HEK293 (cell line): Measurements from ENCODE around the gene GSG1L.
"Not testable (repeated sequence)": the region's sequence is repeated elsewhere in the genome, so short reads cannot be mapped to it uniquely, and the experiment has no call there.

Source experiments
- CTCF ChIA-PET: fragments of 350-600 bp; formaldehyde crosslinking; extraction: SDS; loops from one replicate; lab custom pipeline; 2021; ENCODE audit warnings: antibody characterized with exemption; lab: Yijun Ruan, JAX
- POLR2A ChIA-PET: fragments of 300-600 bp; formaldehyde crosslinking; extraction: SDS; loops from one replicate; lab custom pipeline; 2020; ENCODE audit warnings: antibody characterized with exemption, inconsistent platforms; lab: Yijun Ruan, JAX
- H3K27ac ChIP-seq: fragments of 200-500 bp; sonication (Bioruptor generic); 2 replicates; pipeline ENCODE4 v1.5.1; 2014; ENCODE audit warnings: low read depth, low read length, control low read depth, inconsistent platforms; ENCODE audit errors: extremely low read depth
- H3K36me3 ChIP-seq, 2 experiments: fragments of 200-500 bp in 1 of 2; sonication (Bioruptor generic) in 1 of 2; 1 replicate in 1 of 2; 2 replicates in 1 of 2; pipeline ENCODE4 v1.5.1; 2014 to 2017; ENCODE audit warnings: inconsistent platforms in 2 of 2, low read length in 2 of 2; ENCODE audit not compliant: control insufficient read depth in 2 of 2, insufficient read depth in 1 of 2
- H3K4me1 ChIP-seq: fragments of 200-500 bp; sonication (Bioruptor generic); 2 replicates; pipeline ENCODE4 v1.5.1; 2014; ENCODE audit warnings: mild to moderate bottlenecking, low read length, inconsistent platforms; ENCODE audit not compliant: control insufficient read depth, insufficient read depth
- H3K4me3 ChIP-seq: 2 replicates; pipeline ENCODE4 v1.5.1; 2011; ENCODE audit warnings: low read depth, mild to moderate bottlenecking, control low read depth, low read length, moderate library complexity
- H3K9me3 ChIP-seq: fragments of 200-500 bp; sonication (Bioruptor generic); 2 replicates; pipeline ENCODE4 v1.5.1; 2014; ENCODE audit warnings: low read depth, low read length, inconsistent platforms; ENCODE audit not compliant: control insufficient read depth, insufficient read depth
- BCL11B ChIP-seq: fragments of 450-650 bp; formaldehyde crosslinking; IDR thresholded peaks from 2 replicates; pipeline ENCODE4 v1.5.1; 2016; ENCODE audit warnings: low read depth, missing biosample characterization, missing genetic modification characterization
- GFI1B ChIP-seq: fragments of 450-650 bp; formaldehyde crosslinking; IDR thresholded peaks from 2 replicates; pipeline ENCODE4 v1.5.1; 2016; ENCODE audit warnings: missing biosample characterization, missing genetic modification characterization
- KLF10 ChIP-seq: fragments of 450-650 bp; IDR thresholded peaks from 2 replicates; pipeline ENCODE4 v1.5.1; 2018; ENCODE audit warnings: missing biosample characterization, mild to moderate bottlenecking, missing genetic modification characterization
- KLF16 ChIP-seq: fragments of 450-650 bp; formaldehyde crosslinking; IDR thresholded peaks from 2 replicates; pipeline ENCODE4 v1.5.1; 2017; ENCODE audit warnings: missing biosample characterization, missing genetic modification characterization
- PRDM1 ChIP-seq: fragments of 450-650 bp; formaldehyde crosslinking; IDR thresholded peaks from 2 replicates; pipeline ENCODE4; 2016; ENCODE audit warnings: missing biosample characterization, missing genetic modification characterization
- ZNF133 ChIP-seq: fragments of 450-650 bp; formaldehyde crosslinking; IDR thresholded peaks from 2 replicates; pipeline ENCODE4 v1.5.1; 2016; ENCODE audit warnings: missing biosample characterization, missing genetic modification characterization
- ZNF155 ChIP-seq: fragments of 450-650 bp; formaldehyde crosslinking; IDR thresholded peaks from 2 replicates; pipeline ENCODE4 v1.5.1; 2016; ENCODE audit warnings: missing biosample characterization, missing genetic modification characterization
- ZNF239 ChIP-seq: fragments of 450-650 bp; formaldehyde crosslinking; IDR thresholded peaks from 2 replicates; pipeline ENCODE4 v1.5.1; 2016; ENCODE audit warnings: missing biosample characterization, missing genetic modification characterization
- ZNF324 ChIP-seq: fragments of 450-650 bp; formaldehyde crosslinking; IDR thresholded peaks from 2 replicates; pipeline ENCODE4 v1.5.1; 2016; ENCODE audit warnings: missing biosample characterization, missing genetic modification characterization
- ZNF335 ChIP-seq: fragments of 450-650 bp; formaldehyde crosslinking; conservative IDR thresholded peaks from 2 replicates; pipeline ENCODE4 v1.5.1; 2016; ENCODE audit warnings: missing biosample characterization, missing genetic modification characterization
- ZNF366 ChIP-seq: fragments of 450-650 bp; formaldehyde crosslinking; conservative IDR thresholded peaks from 2 replicates; pipeline ENCODE4 v1.5.1; 2016; ENCODE audit warnings: missing biosample characterization, missing genetic modification characterization
- ZNF394 ChIP-seq: fragments of 450-650 bp; formaldehyde crosslinking; IDR thresholded peaks from 2 replicates; pipeline ENCODE4 v1.5.1; 2016; ENCODE audit warnings: missing biosample characterization, missing genetic modification characterization, mild to moderate bottlenecking, moderate library complexity, borderline replicate concordance
- ZNF624 ChIP-seq: fragments of 450-650 bp; formaldehyde crosslinking; IDR thresholded peaks from 2 replicates; pipeline ENCODE4 v1.5.1; 2017; ENCODE audit warnings: missing biosample characterization, missing genetic modification characterization
- ZNF670 ChIP-seq: fragments of 450-650 bp; formaldehyde crosslinking; IDR thresholded peaks from 2 replicates; pipeline ENCODE4 v1.5.1; 2016; ENCODE audit warnings: missing biosample characterization, missing genetic modification characterization, low read depth
- TF ChIP-seq, protein P1 (sequence below): fragments of 450-650 bp; formaldehyde crosslinking; IDR thresholded peaks from 2 replicates; pipeline ENCODE4 v1.5.1; 2016; ENCODE audit warnings: missing biosample characterization, missing genetic modification characterization
- TF ChIP-seq, protein P2 (sequence below): fragments of 450-650 bp; IDR thresholded peaks from 2 replicates; pipeline ENCODE4 v1.5.1; 2018; ENCODE audit warnings: missing biosample characterization, missing genetic modification characterization
- TF ChIP-seq, protein P3 (sequence below): fragments of 450-650 bp; formaldehyde crosslinking; IDR thresholded peaks from 2 replicates; pipeline ENCODE4 v1.5.1; 2016; ENCODE audit warnings: missing biosample characterization, missing genetic modification characterization
- TF ChIP-seq, protein P4 (sequence below): fragments of 450-650 bp; formaldehyde crosslinking; IDR thresholded peaks from 2 replicates; pipeline ENCODE4 v1.5.1; 2016; ENCODE audit warnings: missing biosample characterization, missing genetic modification characterization

Gene GSG1L

DNA sequence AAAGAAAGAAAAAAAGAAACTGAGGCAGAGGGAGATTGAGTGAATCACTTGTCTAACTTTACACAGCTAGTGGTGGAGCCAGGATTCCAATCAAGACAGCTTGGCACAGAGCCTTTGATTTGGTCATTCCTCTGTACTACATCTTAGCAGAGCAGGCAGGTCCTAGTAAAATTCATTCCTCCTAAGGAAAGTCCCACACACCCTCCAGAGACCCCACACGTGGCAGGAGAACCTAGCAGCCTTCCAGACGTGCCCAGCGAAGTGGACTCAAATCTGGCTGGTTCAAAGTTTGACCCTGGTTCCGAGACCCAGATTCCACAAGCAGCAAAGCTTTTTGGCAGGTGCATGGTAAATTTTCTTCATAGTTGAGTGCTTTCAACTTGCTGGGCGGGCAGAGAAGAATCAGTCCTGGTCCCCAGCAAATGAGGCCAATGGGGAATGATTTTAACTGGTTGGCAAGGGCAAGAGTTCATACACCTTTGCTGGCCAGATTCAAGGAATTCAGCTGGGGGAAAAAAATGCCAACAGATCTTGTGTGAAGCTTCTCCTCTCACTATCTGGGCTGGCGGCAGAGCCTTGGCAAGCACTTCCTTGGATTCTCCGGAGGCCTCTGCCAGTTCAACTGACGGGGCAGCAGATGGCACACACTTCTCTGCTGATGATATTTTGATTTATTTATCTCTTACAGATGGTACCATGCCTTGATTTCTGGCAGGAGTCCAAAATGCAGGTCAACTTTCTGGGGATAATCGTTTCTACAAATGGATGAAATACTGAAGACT, 82.4 kb downstream of the GSG1L start (continued):
- TF ChIP-seq ZNF670 (no peak), ZNF155 (tag by site-specific recombination) (no peak), ZNF394 (tag by site-specific recombination) (no peak), ZNF133 (tag by site-specific recombination) (no peak)

DNA sequence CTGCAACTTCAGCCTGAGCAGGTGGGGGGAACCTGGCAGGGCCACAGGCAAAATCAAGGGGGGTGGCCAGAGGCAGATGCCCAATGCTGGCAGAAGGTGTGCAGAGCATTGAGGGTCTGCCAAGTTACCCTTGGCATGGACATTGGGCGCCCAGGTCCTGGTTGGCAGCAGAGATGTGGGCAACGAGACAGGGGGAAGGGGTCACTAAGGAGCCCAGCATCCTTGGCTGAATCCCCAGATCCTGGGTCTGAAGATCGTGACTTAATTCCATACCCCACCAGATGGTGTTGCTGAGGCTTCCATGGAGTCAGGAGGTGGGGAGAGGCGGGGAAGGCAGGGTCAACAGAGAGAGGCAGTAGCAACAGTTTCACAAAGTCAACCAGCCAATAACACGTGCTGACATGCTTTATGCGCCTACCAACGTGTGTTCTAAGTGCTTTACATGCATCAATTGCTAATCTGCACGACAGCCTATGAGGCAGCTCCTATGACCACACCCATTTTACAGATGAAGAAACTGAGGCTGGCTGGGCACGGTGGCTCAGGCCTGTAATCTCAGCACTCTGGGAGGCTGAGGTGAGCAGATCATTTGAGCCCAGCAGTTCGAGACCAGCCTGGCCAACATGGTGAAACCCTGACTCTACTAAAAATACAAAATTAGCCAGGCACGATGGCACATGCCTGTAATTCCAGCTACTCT, 83.3 kb downstream of the GSG1L start:
- Histone ChIP-seq H3K9me3 (no peaks in the 10 kb centered on the region), H3K27ac (no peak overlapping the region), H3K4me3 (no peak overlapping the region), H3K4me1 (no peaks in the 10 kb centered on the region), H3K36me3 (no peaks in the 10 kb centered on the region)
- TF ChIP-seq, protein P1, sequence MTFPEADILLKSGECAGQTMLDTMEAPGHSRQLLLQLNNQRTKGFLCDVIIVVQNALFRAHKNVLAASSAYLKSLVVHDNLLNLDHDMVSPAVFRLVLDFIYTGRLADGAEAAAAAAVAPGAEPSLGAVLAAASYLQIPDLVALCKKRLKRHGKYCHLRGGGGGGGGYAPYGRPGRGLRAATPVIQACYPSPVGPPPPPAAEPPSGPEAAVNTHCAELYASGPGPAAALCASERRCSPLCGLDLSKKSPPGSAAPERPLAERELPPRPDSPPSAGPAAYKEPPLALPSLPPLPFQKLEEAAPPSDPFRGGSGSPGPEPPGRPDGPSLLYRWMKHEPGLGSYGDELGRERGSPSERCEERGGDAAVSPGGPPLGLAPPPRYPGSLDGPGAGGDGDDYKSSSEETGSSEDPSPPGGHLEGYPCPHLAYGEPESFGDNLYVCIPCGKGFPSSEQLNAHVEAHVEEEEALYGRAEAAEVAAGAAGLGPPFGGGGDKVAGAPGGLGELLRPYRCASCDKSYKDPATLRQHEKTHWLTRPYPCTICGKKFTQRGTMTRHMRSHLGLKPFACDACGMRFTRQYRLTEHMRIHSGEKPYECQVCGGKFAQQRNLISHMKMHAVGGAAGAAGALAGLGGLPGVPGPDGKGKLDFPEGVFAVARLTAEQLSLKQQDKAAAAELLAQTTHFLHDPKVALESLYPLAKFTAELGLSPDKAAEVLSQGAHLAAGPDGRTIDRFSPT, result no peak
- no peak for TF ChIP-seq ZNF335 (tag by site-specific recombination)
- TF ChIP-seq KLF16 (tag by site-specific recombination), result no peak
- no peak for TF ChIP-seq ZNF239 (tag by site-specific recombination)
- ChIA-PET CTCF (interaction anchor here (0.6 kb wide), 1 partner anchor 90 kb away, joined by 3 read pairs; no protein-coding TSS in a partner anchor), POLR2A (no interaction called here)

DNA sequence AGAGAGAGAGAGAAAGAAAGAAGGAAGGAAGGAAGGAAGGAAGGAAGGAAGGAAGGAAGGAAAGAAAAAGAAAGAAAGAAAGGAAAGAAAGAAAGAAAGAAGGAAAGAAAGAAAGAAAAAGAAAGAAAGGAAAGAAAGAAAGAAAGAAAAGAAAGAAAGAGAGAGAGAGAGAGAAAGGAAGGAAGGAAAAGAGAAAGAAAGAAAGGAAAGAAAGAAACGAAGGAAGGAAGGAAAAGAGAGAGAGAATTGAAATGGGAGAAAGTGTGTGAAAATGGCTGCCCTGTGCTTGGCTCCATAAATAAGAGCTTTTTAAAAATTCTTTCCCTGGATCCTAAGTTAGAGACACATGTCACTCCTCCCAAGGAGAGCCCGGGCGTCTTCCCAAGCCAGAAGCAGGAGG, 83.8 kb downstream of the GSG1L start:
- POLR2A ChIA-PET, H3K27ac ChIP-seq, H3K4me1 ChIP-seq, H3K36me3 ChIP-seq, CTCF ChIA-PET, H3K9me3 ChIP-seq, H3K4me3 ChIP-seq: not testable (repeated sequence)
- TF ChIP-seq ZNF366 (peak; percentile 63), PRDM1 (tag by site-specific recombination) (peak; percentile 76)

DNA sequence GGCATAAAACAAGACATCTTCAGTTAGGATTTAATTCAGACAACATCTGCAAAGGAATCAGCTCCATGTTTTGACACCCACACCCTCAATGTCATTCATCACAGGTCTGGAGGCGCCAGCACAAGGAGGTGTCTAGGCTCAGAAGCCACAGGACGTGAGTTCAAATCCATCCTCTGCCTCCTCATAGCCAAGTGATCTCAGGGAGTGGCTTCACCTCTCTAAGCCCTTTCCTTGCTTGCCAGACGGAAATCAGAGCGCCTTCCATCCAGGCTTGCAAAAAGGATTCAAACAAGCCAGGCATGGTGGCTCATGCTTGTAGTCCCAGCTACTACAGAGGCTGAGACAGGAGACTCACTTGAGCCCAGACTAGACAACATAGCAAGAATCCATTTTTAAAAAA, 84.6 kb downstream of the GSG1L start:
- H3K4me3 ChIP-seq, result no peak overlapping the region

More for the DNA sequence above, 84.6 kb downstream of the GSG1L start:
- TF ChIP-seq BCL11B (tag by site-specific recombination) (no peak), KLF10 (tag by site-specific recombination) (no peak), ZNF324 (tag by site-specific recombination) (no peak), ZNF624 (tag by site-specific recombination) (no peak), GFI1B (no peak)
- TF ChIP-seq, protein P2, sequence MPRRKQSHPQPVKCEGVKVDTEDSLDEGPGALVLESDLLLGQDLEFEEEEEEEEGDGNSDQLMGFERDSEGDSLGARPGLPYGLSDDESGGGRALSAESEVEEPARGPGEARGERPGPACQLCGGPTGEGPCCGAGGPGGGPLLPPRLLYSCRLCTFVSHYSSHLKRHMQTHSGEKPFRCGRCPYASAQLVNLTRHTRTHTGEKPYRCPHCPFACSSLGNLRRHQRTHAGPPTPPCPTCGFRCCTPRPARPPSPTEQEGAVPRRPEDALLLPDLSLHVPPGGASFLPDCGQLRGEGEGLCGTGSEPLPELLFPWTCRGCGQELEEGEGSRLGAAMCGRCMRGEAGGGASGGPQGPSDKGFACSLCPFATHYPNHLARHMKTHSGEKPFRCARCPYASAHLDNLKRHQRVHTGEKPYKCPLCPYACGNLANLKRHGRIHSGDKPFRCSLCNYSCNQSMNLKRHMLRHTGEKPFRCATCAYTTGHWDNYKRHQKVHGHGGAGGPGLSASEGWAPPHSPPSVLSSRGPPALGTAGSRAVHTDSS, result no peak
- TF ChIP-seq, protein P3, sequence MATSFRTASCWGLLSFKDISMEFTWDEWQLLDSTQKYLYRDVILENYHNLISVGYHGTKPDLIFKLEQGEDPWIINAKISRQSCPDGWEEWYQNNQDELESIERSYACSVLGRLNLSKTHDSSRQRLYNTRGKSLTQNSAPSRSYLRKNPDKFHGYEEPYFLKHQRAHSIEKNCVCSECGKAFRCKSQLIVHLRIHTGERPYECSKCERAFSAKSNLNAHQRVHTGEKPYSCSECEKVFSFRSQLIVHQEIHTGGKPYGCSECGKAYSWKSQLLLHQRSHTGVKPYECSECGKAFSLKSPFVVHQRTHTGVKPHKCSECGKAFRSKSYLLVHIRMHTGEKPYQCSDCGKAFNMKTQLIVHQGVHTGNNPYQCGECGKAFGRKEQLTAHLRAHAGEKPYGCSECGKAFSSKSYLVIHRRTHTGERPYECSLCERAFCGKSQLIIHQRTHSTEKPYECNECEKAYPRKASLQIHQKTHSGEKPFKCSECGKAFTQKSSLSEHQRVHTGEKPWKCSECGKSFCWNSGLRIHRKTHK (tag by site-specific recombination), result no peak
- TF ChIP-seq, protein P4, sequence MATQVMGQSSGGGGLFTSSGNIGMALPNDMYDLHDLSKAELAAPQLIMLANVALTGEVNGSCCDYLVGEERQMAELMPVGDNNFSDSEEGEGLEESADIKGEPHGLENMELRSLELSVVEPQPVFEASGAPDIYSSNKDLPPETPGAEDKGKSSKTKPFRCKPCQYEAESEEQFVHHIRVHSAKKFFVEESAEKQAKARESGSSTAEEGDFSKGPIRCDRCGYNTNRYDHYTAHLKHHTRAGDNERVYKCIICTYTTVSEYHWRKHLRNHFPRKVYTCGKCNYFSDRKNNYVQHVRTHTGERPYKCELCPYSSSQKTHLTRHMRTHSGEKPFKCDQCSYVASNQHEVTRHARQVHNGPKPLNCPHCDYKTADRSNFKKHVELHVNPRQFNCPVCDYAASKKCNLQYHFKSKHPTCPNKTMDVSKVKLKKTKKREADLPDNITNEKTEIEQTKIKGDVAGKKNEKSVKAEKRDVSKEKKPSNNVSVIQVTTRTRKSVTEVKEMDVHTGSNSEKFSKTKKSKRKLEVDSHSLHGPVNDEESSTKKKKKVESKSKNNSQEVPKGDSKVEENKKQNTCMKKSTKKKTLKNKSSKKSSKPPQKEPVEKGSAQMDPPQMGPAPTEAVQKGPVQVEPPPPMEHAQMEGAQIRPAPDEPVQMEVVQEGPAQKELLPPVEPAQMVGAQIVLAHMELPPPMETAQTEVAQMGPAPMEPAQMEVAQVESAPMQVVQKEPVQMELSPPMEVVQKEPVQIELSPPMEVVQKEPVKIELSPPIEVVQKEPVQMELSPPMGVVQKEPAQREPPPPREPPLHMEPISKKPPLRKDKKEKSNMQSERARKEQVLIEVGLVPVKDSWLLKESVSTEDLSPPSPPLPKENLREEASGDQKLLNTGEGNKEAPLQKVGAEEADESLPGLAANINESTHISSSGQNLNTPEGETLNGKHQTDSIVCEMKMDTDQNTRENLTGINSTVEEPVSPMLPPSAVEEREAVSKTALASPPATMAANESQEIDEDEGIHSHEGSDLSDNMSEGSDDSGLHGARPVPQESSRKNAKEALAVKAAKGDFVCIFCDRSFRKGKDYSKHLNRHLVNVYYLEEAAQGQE (tag by site-specific recombination), result no peak
- H3K4me1 ChIP-seq, result no peaks in the 10 kb centered on the region
- ChIA-PET POLR2A (no interaction called here), CTCF (interaction anchor here (0.6 to 1.2 kb wide), 2 partner anchors 13 to 91 kb away, joined by 3 read pairs; no protein-coding TSS in a partner anchor)
- H3K9me3 ChIP-seq, result no peaks in the 10 kb centered on the region
- H3K36me3 ChIP-seq, result no peaks in the 10 kb centered on the region
- no peak overlapping the region for H3K27ac ChIP-seq
